Pancreas (tissue), 10 donors: ENCODE data around the gene GLCCI1. TPM values are rescaled to one million over a fixed set of nuclear protein-coding genes. Genes with fewer than 3 reads are reported as not detected.

ENCODE experiments used
- ATAC-seq, 4 donors: fragments of 200-7000 bp; cut with Tn5 transposase; one replicate each; pipeline versions ENCODE4 v1.8.0 to v1.9.1; 2020; ENCODE audit warnings: mild to moderate bottlenecking in 4 of 4, moderate library complexity in 4 of 4
- DNase-seq, 6 donors: peaks; one replicate each; pipeline ENCODE4 v3.0.0-alpha.2; 2020
- FAIRE-seq: peaks from 2 replicates; lab custom pipeline; 2012; peaks lifted over from hg19 to GRCh38; lab: Jason Lieb, UNC
- H3K27ac ChIP-seq, 4 donors: fragments of 200-600 bp; sonication (generic); 1 replicate in 3 of 4; 2 replicates in 1 of 4; pipeline versions ENCODE4 v1.5.0 to v1.8.0; 2020
- H3K27me3 ChIP-seq, 4 donors: fragments of 200-600 bp; one replicate each; pipeline ENCODE4 v1.8.0; 2021
- H3K36me3 ChIP-seq, 3 donors: fragments of 200-600 bp; sonication (generic) in 1 of 3; one replicate each; pipeline versions ENCODE4 v1.5.0 to v1.8.0; 2020 to 2021
- H3K4me1 ChIP-seq, 3 donors: fragments of 200-600 bp; one replicate each; pipeline ENCODE4 v1.8.0; 2021
- H3K4me3 ChIP-seq, 4 donors: fragments of 200-600 bp; sonication (generic) in 2 of 4; one replicate each; pipeline versions ENCODE4 v1.5.0 to v1.8.0; 2020 to 2021
- H3K9me3 ChIP-seq, 4 donors: fragments of 200-600 bp; one replicate each; pipeline ENCODE4 v1.8.0; 2021
- CTCF ChIP-seq, 4 donors: fragments of 200-600 bp; sonication (generic) in 3 of 4; IDR thresholded peaks; one replicate each; pipeline versions ENCODE4 v1.5.0 to v1.8.0; 2021; ENCODE audit warnings: antibody characterized with exemption in 4 of 4
- WGBS, 2 donors: extraction: QIAGEN DNeasy Blood & Tissue Kit; methylation state at CpG; one replicate each; pipeline ENCODE4 v1.1.7; 2013; 5-methylcytosine and 5-hydroxymethylcytosine counted together
- intact Hi-C, 3 donors: fragments of 100-400 bp; cut with DNase I; formaldehyde crosslinking; loops; one replicate each; pipeline versions ENCODE4 v1.11.1 to v1.14.2; 2022
- polyA plus RNA-seq, 2 donors: library from polyadenylated mRNA; stranded (reverse); fragments of 200-250 nt; gene quantifications; one replicate each; pipeline ENCODE4 v1.2.3, GENCODE V29; 2013
- total RNA-seq, 6 donors: library from RNA; stranded (reverse); fragmentation: NEBNext Ultra II Directional in 4 of 6; extraction: Animal tissue kit (Norgen Biotek cat#: 25700) in 4 of 6; gene quantifications; one replicate each; pipeline versions ENCODE4 v1.2.1 to v1.2.4, GENCODE V29; 2021 to 2023
- donor health status: healthy with polysubstance abuse.
- donor health status: DM: no; HTN: no; CAD: no; lungs with moderate emphysema.
- donor health status: DM: no; HTN: no; CAD: no.
- donor health status: control.
- donor health status: control.
- donor health status: Bipolar disorder and iron deficiency.
- donor health status: DM: yes; HTN: yes; CAD: no.
- donor health status: DM: no; HTN: no; CAD: no.
- donor health status: DM: no; HTN: no; CAD: no.
- donor health status: DM: yes; HTN: yes; CAD: no.

Gene GLCCI1
- total and polyA plus RNA-seq, 8 donors = 2.0 to 7.4 (median 2.6) TPM

- Histone ChIP-seq H3K9me3 (no peaks in the 10 kb centered on the region), H3K27me3 (no peaks in the 10 kb centered on the region), H3K4me1 (no peaks in the 10 kb centered on the region), H3K4me3 (no peak overlapping the region), H3K36me3 (no peaks in the 10 kb centered on the region), H3K27ac (no peak overlapping the region)
- FAIRE-seq = no peak
- no peak for TF ChIP-seq CTCF (IDR thresholded peaks at IDR 0.05)
- no peak for ATAC-seq
- no peak for DNase-seq
- intact Hi-C loops = no loop called here
- WGBS, 2 donors = 97 to 98% methylated on average over 3 of the region's 3 CpGs
These were observed 36.0 kb upstream of the GLCCI1 start for GRCh38 chr7:7932553-7932952.

- 94 to 100% methylated on average over 1 of the region's 1 CpG for WGBS, 2 donors
- intact Hi-C loops = no loop called here
- Histone ChIP-seq H3K4me3 (no peak overlapping the region), H3K27ac (no peak overlapping the region), H3K9me3 (no peaks in the 10 kb centered on the region), H3K36me3 (no peaks in the 10 kb centered on the region), H3K4me1 (no peaks in the 10 kb centered on the region), H3K27me3 (no peaks in the 10 kb centered on the region)
- ATAC-seq (no peak), FAIRE-seq (no peak), DNase-seq (no peak)
- TF ChIP-seq CTCF (IDR thresholded peaks at IDR 0.05) = no peak
These were observed 34.6 kb upstream of the GLCCI1 start for GRCh38 chr7:7933915-7934526.

GRCh38 chr7:7934945-7935344 lies 33.7 kb upstream of the GLCCI1 start:
- Histone ChIP-seq H3K27ac (no peak overlapping the region), H3K4me1 (no peaks in the 10 kb centered on the region), H3K36me3 (no peaks in the 10 kb centered on the region), H3K9me3 (no peaks in the 10 kb centered on the region), H3K27me3 (no peaks in the 10 kb centered on the region), H3K4me3 (no peak overlapping the region)
- DNase-seq (no peak), ATAC-seq (no peak), FAIRE-seq (no peak)
- intact Hi-C loops = no loop called here
- no peak for TF ChIP-seq CTCF (IDR thresholded peaks at IDR 0.05)
- WGBS, 2 donors = 89 to 92% methylated on average over 4 of the region's 4 CpGs

- Histone ChIP-seq H3K9me3 (no peaks in the 10 kb centered on the region), H3K27me3 (no peaks in the 10 kb centered on the region), H3K4me1 (no peaks in the 10 kb centered on the region), H3K27ac (no peak overlapping the region), H3K4me3 (no peak overlapping the region), H3K36me3 (no peaks in the 10 kb centered on the region)
- ATAC-seq = no peak
- intact Hi-C loops = no loop called here
- DNase-seq = no peak
- no peak for FAIRE-seq
- TF ChIP-seq CTCF (IDR thresholded peaks at IDR 0.05) = no peak
- WGBS, 2 donors = 87 to 96% methylated on average over 6 of the region's 6 CpGs
These were observed 30.1 kb upstream of the GLCCI1 start for GRCh38 chr7:7938471-7938870.

GRCh38 chr7:7943951-7944350 lies 24.6 kb upstream of the GLCCI1 start:
- no peak overlapping the region for H3K4me3 ChIP-seq
- no peaks in the 10 kb centered on the region for H3K9me3 ChIP-seq
- intact Hi-C loops = no loop called here
- WGBS, 2 donors = 88 to 98% methylated on average over 1 of the region's 1 CpG
- H3K36me3 ChIP-seq = no peaks in the 10 kb centered on the region
- H3K4me1 ChIP-seq = no peaks in the 10 kb centered on the region
- no peak for TF ChIP-seq CTCF (IDR thresholded peaks at IDR 0.05)
- no peak for FAIRE-seq
- no peaks in the 10 kb centered on the region for H3K27me3 ChIP-seq
- H3K27ac ChIP-seq = no peak overlapping the region
- DNase-seq = no peak
- ATAC-seq = no peak
